ENCODE results near the gene HSBP1. TPM values are rescaled to one million over a fixed set of nuclear protein-coding genes. Genes with fewer than 3 reads are reported as not detected.

Gene HSBP1
- polyA plus RNA-seq (ENCODE audit: insufficient read length in 10 of 10), result 100 to 1,000 TPM; 110 to 141 (median 123) TPM
- long read RNA-seq, donor 1, full-length matches to known transcripts, result 124 of 139 reads
- long read RNA-seq, donor 1, partial matches to known transcripts, result 15 of 139 reads
- long read RNA-seq, donor 1, other reads (novel, unspliced or antisense), result 0 of 139 reads
- long read RNA-seq, donor 2, full-length matches to known transcripts, result 114 of 126 reads
- long read RNA-seq, donor 2, partial matches to known transcripts, result 12 of 126 reads
- long read RNA-seq, donor 2, other reads (novel, unspliced or antisense), result 0 of 126 reads
- long read RNA-seq, donor 3, result 0 reads
- long read RNA-seq, donor 4, full-length matches to known transcripts, result 117 of 122 reads
- long read RNA-seq, donor 4, partial matches to known transcripts, result 0 of 122 reads
- long read RNA-seq, donor 4, other reads (novel, unspliced or antisense), result 5 of 122 reads
- long read RNA-seq, donor 5, full-length matches to known transcripts, result 153 of 175 reads
- long read RNA-seq, donor 5, partial matches to known transcripts, result 16 of 175 reads
- long read RNA-seq, donor 5, other reads (novel, unspliced or antisense), result 6 of 175 reads
- long read RNA-seq, donor 6, full-length matches to known transcripts, result 169 of 185 reads
- long read RNA-seq, donor 6, partial matches to known transcripts, result 16 of 185 reads
- long read RNA-seq, donor 6, other reads (novel, unspliced or antisense), result 0 of 185 reads
- long read RNA-seq, donor 7, full-length matches to known transcripts, result 106 of 106 reads
- long read RNA-seq, donor 7, partial matches to known transcripts, result 0 of 106 reads
- long read RNA-seq, donor 7, other reads (novel, unspliced or antisense), result 0 of 106 reads
- long read RNA-seq, donor 8, full-length matches to known transcripts, result 108 of 113 reads
- long read RNA-seq, donor 8, partial matches to known transcripts, result 0 of 113 reads
- long read RNA-seq, donor 8, other reads (novel, unspliced or antisense), result 5 of 113 reads
- long read RNA-seq, donor 9, full-length matches to known transcripts, result 19 of 19 reads
- long read RNA-seq, donor 9, partial matches to known transcripts, result 0 of 19 reads
- long read RNA-seq, donor 9, other reads (novel, unspliced or antisense), result 0 of 19 reads

- peak; percentile 89 to 97 (median 92) for DNase-seq
These were observed at the start of gene HSBP1 for GRCh38 chr16:83807710-83808572. TSS of gene HSBP1 (plus strand) at chr16:83807978. CDS start at chr16:83808077, 99 bp downstream.

GRCh38 chr16:83762141-83762991, 45.4 kb upstream of the HSBP1 start:
- no peak for DNase-seq

GRCh38 chr16:83762992-83763358, 44.8 kb upstream of the HSBP1 start:
- DNase-seq, result no peak

GRCh38 chr16:83768986-83769385, 38.8 kb upstream of the HSBP1 start:
- peak in 1 of 3 donors; percentile 10 for DNase-seq

- no peak for DNase-seq
These were observed 38.3 kb upstream of the HSBP1 start for GRCh38 chr16:83769397-83770008.

- DNase-seq, result peak; percentile 15 to 24 (median 16)
These were observed 36.4 kb upstream of the HSBP1 start for GRCh38 chr16:83771306-83771942.

- DNase-seq, result no peak
These were observed 35.0 kb upstream of the HSBP1 start for GRCh38 chr16:83772806-83773205.

- DNase-seq, result no peak
These were observed 33.7 kb upstream of the HSBP1 start for GRCh38 chr16:83774066-83774465.

GRCh38 chr16:83776944-83777343, 30.8 kb upstream of the HSBP1 start:
- DNase-seq, result no peak

GRCh38 chr16:83779886-83780285, 27.9 kb upstream of the HSBP1 start:
- peak in 2 of 3 donors; percentile 28 to 37 for DNase-seq

- DNase-seq, result no peak
These were observed 22.3 kb upstream of the HSBP1 start for GRCh38 chr16:83785455-83785854.

GRCh38 chr16:83789642-83790401, 18.0 kb upstream of the HSBP1 start:
- DNase-seq, result no peak

- no peak for DNase-seq
These were observed 15.9 kb upstream of the HSBP1 start for GRCh38 chr16:83791916-83792315.

- no peak for DNase-seq
These were observed 15.4 kb upstream of the HSBP1 start for GRCh38 chr16:83792391-83792790.

- DNase-seq, result peak in 1 of 3 donors; percentile 35
These were observed 14.6 kb upstream of the HSBP1 start for GRCh38 chr16:83793179-83793578.

GRCh38 chr16:83794860-83795554, 12.8 kb upstream of the HSBP1 start:
- no peak for DNase-seq

- DNase-seq, result no peak
These were observed 10.8 kb upstream of the HSBP1 start for GRCh38 chr16:83797013-83797412.

GRCh38 chr16:83799336-83799735, 8.4 kb upstream of the HSBP1 start:
- DNase-seq, result no peak
